IMR-90 (cell line): ENCODE results near the gene ACOD1. TPM values are rescaled to one million over a fixed set of nuclear protein-coding genes. Genes with fewer than 3 reads are reported as not detected.

Experiments
- ATAC-seq: fragments of 200-7000 bp; cut with Tn5 transposase; 2 replicates; pipeline ENCODE4 v1.9.1; 2020; ENCODE audit warnings: low read depth, mild to moderate bottlenecking, moderate library complexity
- BruUV-seq: library from RNA; stranded (reverse); fragments of 400-500 nt; replicated peaks from 2 replicates; lab custom pipeline; 2021; lab: Mats Ljungman, UMichigan
- CTCF ChIA-PET: fragments of 300-600 bp; formaldehyde crosslinking; extraction: SDS; loops from one replicate; lab custom pipeline; 2021; ENCODE audit warnings: antibody characterized with exemption; lab: Yijun Ruan, JAX
- POLR2A ChIA-PET: fragments of 300-600 bp; sonication (Branson Sonifier 250); formaldehyde crosslinking; loops from one replicate; lab custom pipeline; 2022; ENCODE audit warnings: antibody characterized with exemption; ENCODE audit not compliant: unreplicated experiment; lab: Charles Lee
- DNase-seq: peaks from one replicate; pipeline ENCODE4 v3.0.0; 2013
- H2AFZ ChIP-seq: replicated peaks from 2 replicates; pipeline ENCODE3; 2013; ENCODE audit warnings: low read length, mild to moderate bottlenecking; ENCODE audit not compliant: poor library complexity
- H2AK5ac ChIP-seq: 2 replicates; pipeline ENCODE4 v1.6.1; 2013; ENCODE audit warnings: low read depth, low read length, inconsistent platforms
- H2AK9ac ChIP-seq: replicated peaks from 2 replicates; pipeline ENCODE3; 2013; ENCODE audit warnings: mild to moderate bottlenecking, low read depth, low read length, moderate library complexity; ENCODE audit not compliant: poor library complexity
- H2BK120ac ChIP-seq: 2 replicates; pipeline ENCODE4 v1.6.1; 2013; ENCODE audit warnings: low read depth, low read length, inconsistent platforms
- H2BK15ac ChIP-seq: 3 replicates; pipeline ENCODE4 v1.6.1; 2013; ENCODE audit warnings: low read depth, low read length, inconsistent platforms
- H2BK20ac ChIP-seq: 2 replicates; pipeline ENCODE4 v1.6.1; 2013; ENCODE audit warnings: low read depth, mild to moderate bottlenecking, inconsistent platforms, low read length, moderate library complexity
- H2BK5ac ChIP-seq: 2 replicates; pipeline ENCODE4 v1.6.1; 2013; ENCODE audit warnings: mild to moderate bottlenecking, low read depth, low read length, inconsistent platforms; ENCODE audit not compliant: poor library complexity, severe bottlenecking
- H3K14ac ChIP-seq: replicated peaks from 2 replicates; pipeline ENCODE4 v1.6.1; 2013; ENCODE audit warnings: low read depth, low read length, inconsistent platforms
- H3K18ac ChIP-seq: 2 replicates; pipeline ENCODE4 v1.6.1; 2013; ENCODE audit warnings: low read depth, low read length, control low read depth
- H3K23ac ChIP-seq: 2 replicates; pipeline ENCODE4 v1.6.1; 2013; ENCODE audit warnings: low read depth, low read length, inconsistent platforms
- H3K27ac ChIP-seq: 2 replicates; pipeline ENCODE4 v1.5.1; 2013; ENCODE audit warnings: mild to moderate bottlenecking, control low read depth, low read length; ENCODE audit not compliant: insufficient read depth
- H3K27me3 ChIP-seq: 2 replicates; pipeline ENCODE4 v1.6.1; 2013; ENCODE audit warnings: low read length; ENCODE audit not compliant: control insufficient read depth, insufficient read depth
- H3K36me3 ChIP-seq: 2 replicates; pipeline ENCODE4 v1.6.1; 2013; ENCODE audit warnings: low read length, mixed read lengths; ENCODE audit not compliant: control insufficient read depth, insufficient read depth
- H3K4ac ChIP-seq: 2 replicates; pipeline ENCODE4 v1.6.1; 2013; ENCODE audit warnings: low read depth, low read length, inconsistent platforms
- H3K4me1 ChIP-seq: 2 replicates; pipeline ENCODE4 v1.6.1; 2013; ENCODE audit warnings: low read length, mixed read lengths; ENCODE audit not compliant: control insufficient read depth, insufficient read depth
- H3K4me2 ChIP-seq: 2 replicates; pipeline ENCODE4 v1.6.1; 2013; ENCODE audit warnings: low read depth, mild to moderate bottlenecking, control low read depth, low read length, moderate library complexity
- H3K4me3 ChIP-seq: 2 replicates; pipeline ENCODE4 v1.5.1; 2013; ENCODE audit warnings: low read depth, mild to moderate bottlenecking, control low read depth, low read length, moderate library complexity; ENCODE audit not compliant: insufficient read depth
- H3K56ac ChIP-seq: 2 replicates; pipeline ENCODE4 v1.6.1; 2013; ENCODE audit warnings: low read length, inconsistent platforms; ENCODE audit not compliant: insufficient read depth; ENCODE audit errors: extremely low read depth
- H3K79me1 ChIP-seq, 2 experiments: 2 replicates each; pipeline ENCODE4 v1.6.1; 2013; ENCODE audit warnings: low read length in 2 of 2, inconsistent platforms in 1 of 2, low read depth in 1 of 2
- H3K9ac ChIP-seq: 2 replicates; pipeline ENCODE4 v1.6.1; 2013; ENCODE audit warnings: low read depth, low read length, control low read depth
- H3K9me1 ChIP-seq: 2 replicates; pipeline ENCODE4 v1.6.1; 2013; ENCODE audit warnings: low read length, inconsistent platforms; ENCODE audit not compliant: insufficient read depth
- H3K9me3 ChIP-seq: 2 replicates; pipeline ENCODE4 v1.6.1; 2013; ENCODE audit warnings: low read length; ENCODE audit not compliant: control insufficient read depth, insufficient read depth
- H4K20me1 ChIP-seq: 2 replicates; pipeline ENCODE4 v1.6.1; 2013; ENCODE audit warnings: low read length, inconsistent platforms; ENCODE audit not compliant: insufficient read depth
- H4K5ac ChIP-seq: 2 replicates; pipeline ENCODE4 v1.6.1; 2013; ENCODE audit warnings: mild to moderate bottlenecking, low read depth, low read length, control low read depth
- H4K8ac ChIP-seq, 2 experiments: 2 replicates each; pipeline ENCODE4 v1.6.1; 2013; ENCODE audit warnings: low read depth in 2 of 2, low read length in 2 of 2, control low read depth in 1 of 2, inconsistent platforms in 1 of 2
- H4K91ac ChIP-seq: 2 replicates; pipeline ENCODE4 v1.6.1; 2013; ENCODE audit warnings: low read depth, low read length, inconsistent platforms; ENCODE audit not compliant: insufficient read depth
- BHLHE40 ChIP-seq: fragments of 150-350 bp; IDR thresholded peaks from 2 replicates; pipeline ENCODE4 v1.6.1; 2016; ENCODE audit warnings: mild to moderate bottlenecking, low read depth, low read length
- CEBPB ChIP-seq: IDR thresholded peaks from 2 replicates; pipeline ENCODE4 v1.6.1; 2012; ENCODE audit warnings: low read depth, low read length, improper control_type of control experiment
- CHD1 ChIP-seq: IDR thresholded peaks from 2 replicates; pipeline ENCODE4 v1.6.1; 2012; ENCODE audit warnings: low read depth, low read length, improper control_type of control experiment
- CTCF ChIP-seq: conservative IDR thresholded peaks from 2 replicates; pipeline ENCODE4 v1.5.1; 2012; ENCODE audit warnings: mild to moderate bottlenecking, low read depth, low read length, improper control_type of control experiment
- FOS ChIP-seq: fragments of 150-350 bp; IDR thresholded peaks from 2 replicates; pipeline ENCODE4 v1.6.1; 2016; ENCODE audit warnings: low read depth, low read length
- MAFK ChIP-seq: IDR thresholded peaks from 2 replicates; pipeline ENCODE4 v1.6.1; 2012; ENCODE audit warnings: low read depth, low read length, improper control_type of control experiment
- MAZ ChIP-seq: IDR thresholded peaks from 2 replicates; pipeline ENCODE4 v1.6.1; 2012; ENCODE audit warnings: low read depth, mild to moderate bottlenecking, low read length, improper control_type of control experiment, moderate library complexity, borderline replicate concordance
- NFE2L2 ChIP-seq: fragments of 150-350 bp; IDR thresholded peaks from 2 replicates; pipeline ENCODE4 v1.6.1; 2016; ENCODE audit warnings: low read depth, mild to moderate bottlenecking, low read length
- POLR2A ChIP-seq: IDR thresholded peaks from 2 replicates; pipeline ENCODE4 v1.6.1; 2012; ENCODE audit warnings: mild to moderate bottlenecking, low read depth, low read length
- RAD21 ChIP-seq: IDR thresholded peaks from 2 replicates; pipeline ENCODE4 v1.6.1; 2012; ENCODE audit warnings: low read length, improper control_type of control experiment
- RCOR1 ChIP-seq: IDR thresholded peaks from 2 replicates; pipeline ENCODE4 v1.6.1; 2012; ENCODE audit warnings: mild to moderate bottlenecking, low read length, improper control_type of control experiment; ENCODE audit not compliant: insufficient replicate concordance
- RFX5 ChIP-seq: IDR thresholded peaks from 2 replicates; pipeline ENCODE4 v1.8.0; 2012; ENCODE audit warnings: low read depth, mild to moderate bottlenecking, low read length, moderate library complexity
- SMC3 ChIP-seq: fragments of 150-350 bp; IDR thresholded peaks from 2 replicates; pipeline ENCODE4 v1.6.1; 2016; ENCODE audit warnings: low read depth, mild to moderate bottlenecking, antibody characterized with exemption, low read length, moderate library complexity
- USF2 ChIP-seq: fragments of 150-350 bp; IDR thresholded peaks from 2 replicates; pipeline ENCODE4 v1.6.1; 2017; ENCODE audit warnings: mild to moderate bottlenecking, antibody characterized with exemption, low read length, low read depth
- WGBS, 2 experiments: methylation state at CpG; one replicate each; pipeline versions ENCODE4 v1.1.5 to v1.1.7; 2013; ENCODE audit warnings: missing lambda C conversion rate in 2 of 2; ENCODE audit not compliant: insufficient read length in 1 of 2; ENCODE audit errors: extremely low coverage in 2 of 2; 5-methylcytosine and 5-hydroxymethylcytosine counted together
- dilution Hi-C: fragments of 300-500 bp; cut with HindIII; formaldehyde crosslinking; loops from one replicate; pipeline ENCODE4 v1.14.3; 2018; ENCODE audit warnings: low sequenced_read_pairs; ENCODE audit not compliant: unreplicated experiment
- in situ Hi-C: fragments of 300-500 bp; cut with MboI; formaldehyde crosslinking; loops from 3 replicates; pipeline ENCODE4 v1.14.3; 2019; ENCODE audit warnings: low sequenced_read_pairs, inconsistent platforms, mixed read lengths
- intact Hi-C: fragments of 100-400 bp; cut with micrococcal nuclease; formaldehyde crosslinking; loops from 2 replicates; pipeline ENCODE4 v1.10.0; 2022
- polyA plus RNA-seq, 3 experiments: library from polyadenylated mRNA; depleted of rRNA; stranded (reverse); fragments of >200 nt; gene quantifications; 2 replicates each; pipeline ENCODE4 v1.2.3, GENCODE V29; 2012; ENCODE audit warnings: low replicate concordance in 1 of 3
- total RNA-seq: library from RNA; depleted of rRNA; stranded (reverse); fragments of >200 nt; gene quantifications from 2 replicates; pipeline ENCODE4 v1.2.3, GENCODE V29; 2012
- TF ChIP-seq, protein P1 (sequence below): fragments of 150-350 bp; IDR thresholded peaks from 2 replicates; pipeline ENCODE4 v1.6.1; 2016; ENCODE audit warnings: low read depth, mild to moderate bottlenecking, low read length, moderate library complexity, borderline replicate concordance

Gene ACOD1
- total and polyA plus RNA-seq, 2 of the 4 experiments (the other 2 are of a cell fraction), result not detected

DNA sequence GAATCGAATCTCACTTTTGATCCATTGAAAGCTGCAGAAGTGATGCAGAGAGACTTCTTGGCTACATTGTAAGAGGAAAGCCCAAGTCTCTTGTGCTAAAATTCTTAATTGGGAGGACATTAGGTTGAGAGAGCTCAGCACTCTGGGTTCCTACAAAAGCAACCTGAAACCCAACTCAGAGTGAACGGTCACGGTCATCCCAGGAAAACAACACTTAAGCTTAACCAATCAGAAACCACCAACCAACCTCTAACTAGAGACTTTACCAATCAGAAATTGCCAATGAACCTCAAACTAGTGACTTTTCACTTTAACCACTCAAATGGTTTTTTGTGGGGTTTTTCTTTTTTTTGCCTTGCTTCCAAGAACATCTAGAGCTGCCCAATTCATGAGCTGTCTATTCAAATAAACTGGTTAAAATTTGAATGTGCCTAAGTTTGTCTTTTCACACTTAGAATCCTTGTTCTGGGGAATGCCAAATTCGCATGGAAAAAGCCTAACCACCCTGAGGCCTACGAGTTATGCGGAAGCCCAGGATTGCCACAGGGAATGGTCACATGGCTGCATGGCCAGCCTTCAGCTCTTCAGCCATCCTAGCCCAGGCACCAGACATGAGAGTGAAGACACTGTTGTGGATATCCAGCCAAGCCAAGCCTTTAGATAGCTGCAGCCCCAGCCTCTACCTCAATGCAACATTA lies 25.8 kb downstream of the ACOD1 start:
- ATAC-seq, result no peak
- H3K4me3 ChIP-seq, result no peak overlapping the region
- H2AK5ac ChIP-seq, result no peak overlapping the region
- no peak for DNase-seq
- H2BK5ac ChIP-seq, result no peak overlapping the region
- dilution Hi-C loops (no loop called here), in situ Hi-C loops (no loop called here), intact Hi-C loops (no loop called here)
- no peak overlapping the region for H3K27ac ChIP-seq
- H2AK9ac ChIP-seq, result no peak overlapping the region
- H4K91ac ChIP-seq, result no peak overlapping the region
- H2BK15ac ChIP-seq, result no peak overlapping the region
- no peak overlapping the region for H3K14ac ChIP-seq
- H3K18ac ChIP-seq, result no peak overlapping the region
- TF ChIP-seq BHLHE40, result no peak
- TF ChIP-seq CTCF, result no peak
- TF ChIP-seq RAD21, result no peak
- no peak for TF ChIP-seq MAZ
- no peak for TF ChIP-seq CHD1
- TF ChIP-seq, protein P1, sequence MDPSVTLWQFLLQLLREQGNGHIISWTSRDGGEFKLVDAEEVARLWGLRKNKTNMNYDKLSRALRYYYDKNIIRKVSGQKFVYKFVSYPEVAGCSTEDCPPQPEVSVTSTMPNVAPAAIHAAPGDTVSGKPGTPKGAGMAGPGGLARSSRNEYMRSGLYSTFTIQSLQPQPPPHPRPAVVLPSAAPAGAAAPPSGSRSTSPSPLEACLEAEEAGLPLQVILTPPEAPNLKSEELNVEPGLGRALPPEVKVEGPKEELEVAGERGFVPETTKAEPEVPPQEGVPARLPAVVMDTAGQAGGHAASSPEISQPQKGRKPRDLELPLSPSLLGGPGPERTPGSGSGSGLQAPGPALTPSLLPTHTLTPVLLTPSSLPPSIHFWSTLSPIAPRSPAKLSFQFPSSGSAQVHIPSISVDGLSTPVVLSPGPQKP, result no peak
- TF ChIP-seq MAFK, result no peak
- TF ChIP-seq NFE2L2, result no peak
- no peak for TF ChIP-seq RFX5
- no peak for TF ChIP-seq USF2
- no peak for TF ChIP-seq SMC3
- TF ChIP-seq RCOR1, result no peak
- TF ChIP-seq FOS, result no peak
- TF ChIP-seq CEBPB, result no peak
- no peak for TF ChIP-seq POLR2A
- H4K8ac ChIP-seq, result no peak overlapping the region
- H2AFZ ChIP-seq, result no peak overlapping the region
- no peaks in the 10 kb centered on the region for H3K4me1 ChIP-seq
- H3K27me3 ChIP-seq, result peaks cover 20% of the 10 kb centered on the region
- H2BK20ac ChIP-seq, result no peak overlapping the region
- H3K36me3 ChIP-seq, result no peaks in the 10 kb centered on the region
- no peak overlapping the region for H2BK120ac ChIP-seq
- no peaks in the 10 kb centered on the region for H3K79me1 ChIP-seq
- no peak overlapping the region for H3K4me2 ChIP-seq
- no TSS peak for BruUV-seq
- H3K4ac ChIP-seq, result no peak overlapping the region
- ChIA-PET CTCF (no interaction called here), POLR2A (no interaction called here)
- no peak overlapping the region for H3K23ac ChIP-seq
- H3K56ac ChIP-seq, result no peak overlapping the region
- H3K9ac ChIP-seq, result no peak overlapping the region
- whole genome bisulfite sequencing, 2 experiments, result 60% methylated on average over 1 of the region's 6 CpGs; no CpG with 5 or more reads in 1 of the 2 experiments
- H3K9me3 ChIP-seq, result no peaks in the 10 kb centered on the region
- no peak overlapping the region for H4K5ac ChIP-seq
- H4K20me1 ChIP-seq, result no peaks in the 10 kb centered on the region
- no peaks in the 10 kb centered on the region for H3K9me1 ChIP-seq
